GM19193 (cell line): ENCODE measurements around the gene CRTC3.

Source experiments
- POLR2A ChIP-seq: IDR thresholded peaks from 4 replicates; pipeline ENCODE4 v1.6.1; 2011; ENCODE audit not compliant: insufficient read depth, insufficient read length; ENCODE audit errors: extremely low read depth

Gene CRTC3

GRCh38 chr15:90529371-90530249 lies at the start of gene CRTC3:
TSS of gene CRTC3 (plus strand) at chr15:90529923. CDS start at chr15:90530072, 149 bp downstream.
- peak; percentile 64 for TF ChIP-seq POLR2A

GRCh38 chr15:90481023-90481422 lies 48.7 kb upstream of the CRTC3 start:
- no peak for TF ChIP-seq POLR2A

- TF ChIP-seq POLR2A = no peak
Observed at GRCh38 chr15:90482124-90483011, 47.4 kb upstream of the CRTC3 start.

GRCh38 chr15:90483012-90483307 lies 46.8 kb upstream of the CRTC3 start:
- no peak for TF ChIP-seq POLR2A

- no peak for TF ChIP-seq POLR2A
Observed at GRCh38 chr15:90483637-90484036, 46.1 kb upstream of the CRTC3 start.

GRCh38 chr15:90487186-90487585 lies 42.5 kb upstream of the CRTC3 start:
- no peak for TF ChIP-seq POLR2A

- TF ChIP-seq POLR2A = no peak
Observed at GRCh38 chr15:90489514-90489913, 40.2 kb upstream of the CRTC3 start.

GRCh38 chr15:90489944-90490343 lies 39.8 kb upstream of the CRTC3 start:
- TF ChIP-seq POLR2A = no peak

- TF ChIP-seq POLR2A = no peak
Observed at GRCh38 chr15:90493647-90494046, 36.1 kb upstream of the CRTC3 start.

- TF ChIP-seq POLR2A = no peak
Observed at GRCh38 chr15:90495067-90495466, 34.7 kb upstream of the CRTC3 start.

- TF ChIP-seq POLR2A = no peak
Observed at GRCh38 chr15:90496791-90497190, 32.9 kb upstream of the CRTC3 start.

- no peak for TF ChIP-seq POLR2A
Observed at GRCh38 chr15:90497376-90497775, 32.3 kb upstream of the CRTC3 start.

GRCh38 chr15:90497912-90498311 lies 31.8 kb upstream of the CRTC3 start:
- TF ChIP-seq POLR2A = no peak

- no peak for TF ChIP-seq POLR2A
Observed at GRCh38 chr15:90500171-90500570, 29.6 kb upstream of the CRTC3 start.

GRCh38 chr15:90501898-90502297 lies 27.8 kb upstream of the CRTC3 start:
- TF ChIP-seq POLR2A = no peak

- no peak for TF ChIP-seq POLR2A
Observed at GRCh38 chr15:90512276-90512675, 17.4 kb upstream of the CRTC3 start.

- TF ChIP-seq POLR2A = no peak
Observed at GRCh38 chr15:90512981-90513380, 16.7 kb upstream of the CRTC3 start.

GRCh38 chr15:90513448-90513847 lies 16.3 kb upstream of the CRTC3 start:
- TF ChIP-seq POLR2A = no peak
